KOPT-K1 (cell line): ENCODE measurements around the gene TTLL9.

ENCODE experiments used
- H3K27ac ChIP-seq: fragments of 200-600 bp; sonication (generic); 2 replicates; pipeline ENCODE4 v1.5.1; 2016; ENCODE audit warnings: antibody characterized with exemption, mild to moderate bottlenecking, low read depth, low read length; ENCODE audit not compliant: poor library complexity, severe bottlenecking
- H3K36me3 ChIP-seq: fragments of 200-600 bp; sonication (generic); 2 replicates; pipeline ENCODE4 v1.5.1; 2017; ENCODE audit warnings: antibody characterized with exemption, mild to moderate bottlenecking, low read length, moderate library complexity; ENCODE audit not compliant: insufficient read depth
- H3K9me3 ChIP-seq: fragments of 200-600 bp; sonication (generic); 2 replicates; pipeline ENCODE4 v1.5.1; 2017; ENCODE audit warnings: antibody characterized with exemption, low read length, mild to moderate bottlenecking; ENCODE audit not compliant: insufficient read depth, poor library complexity, severe bottlenecking

Gene TTLL9

GRCh38 chr20:31877684-31878083, 7.2 kb downstream of the TTLL9 start:
- no peak overlapping the region for H3K27ac ChIP-seq
- no peaks in the 10 kb centered on the region for H3K36me3 ChIP-seq
- peaks cover 6% of the 10 kb centered on the region for H3K9me3 ChIP-seq

DNA sequence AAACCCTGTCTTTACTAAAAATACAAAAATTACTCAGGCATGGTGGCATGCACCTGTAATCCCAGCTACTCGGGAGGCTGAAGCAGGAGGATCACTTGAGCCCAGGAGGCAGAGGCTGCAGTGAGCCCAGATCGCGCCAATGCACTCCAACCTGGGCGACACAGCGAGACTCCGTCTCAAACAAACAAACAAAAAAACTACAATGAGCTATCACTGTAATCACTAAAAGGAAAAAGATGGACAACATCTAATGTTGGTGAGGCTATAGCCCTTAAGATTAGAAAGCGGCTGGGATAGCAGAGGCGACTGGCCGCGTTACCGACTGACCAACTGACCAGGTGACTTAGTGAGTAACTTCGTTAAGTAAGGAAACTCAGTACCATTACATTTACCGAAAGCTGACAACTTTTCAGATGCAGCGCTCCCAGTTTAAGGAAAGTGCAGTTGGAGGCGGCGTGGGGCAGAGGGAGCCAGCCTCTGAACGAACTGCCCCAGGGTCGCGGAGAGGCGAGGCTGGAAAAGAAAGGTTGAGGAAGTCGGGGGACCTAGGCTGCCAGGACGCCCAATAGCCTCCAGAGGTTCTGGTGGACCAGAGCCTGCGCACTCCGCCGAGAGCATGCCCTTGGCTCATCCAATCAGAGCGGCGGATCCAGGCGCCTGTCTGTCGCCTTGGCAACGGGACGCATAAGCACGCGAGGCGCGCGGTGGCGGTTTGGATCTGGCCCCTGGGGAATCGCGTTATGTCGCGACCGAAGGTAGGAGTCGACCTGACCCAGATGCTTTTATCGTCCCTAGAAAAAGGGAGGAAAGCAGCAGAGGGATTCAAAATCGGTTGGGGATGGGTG, 8.9 kb downstream of the TTLL9 start:
- Histone ChIP-seq H3K27ac (no peak overlapping the region), H3K36me3 (no peaks in the 10 kb centered on the region), H3K9me3 (peaks cover 13% of the 10 kb centered on the region)

DNA sequence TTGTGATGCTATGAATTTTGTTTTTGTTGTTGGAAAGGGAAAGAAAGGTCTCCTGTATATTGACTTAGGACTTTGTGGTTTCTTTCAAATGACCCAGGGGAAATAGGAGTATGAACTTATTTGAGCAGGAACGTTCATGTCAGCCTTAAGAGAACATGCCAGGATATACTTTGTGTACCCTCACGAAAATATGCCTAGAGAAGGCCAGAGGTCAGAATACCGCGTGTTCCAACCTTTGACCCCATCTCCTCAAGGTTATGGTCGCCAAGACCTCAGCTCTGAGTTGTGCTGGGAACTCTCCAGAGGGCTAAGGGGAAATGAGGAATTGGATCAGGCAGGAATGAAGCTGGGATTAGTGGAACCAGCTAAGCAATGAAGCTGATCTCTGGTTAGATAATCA, 11.5 kb downstream of the TTLL9 start:
- H3K36me3 ChIP-seq = no peaks in the 10 kb centered on the region
- H3K27ac ChIP-seq = no peak overlapping the region
- peaks cover 13% of the 10 kb centered on the region for H3K9me3 ChIP-seq

DNA sequence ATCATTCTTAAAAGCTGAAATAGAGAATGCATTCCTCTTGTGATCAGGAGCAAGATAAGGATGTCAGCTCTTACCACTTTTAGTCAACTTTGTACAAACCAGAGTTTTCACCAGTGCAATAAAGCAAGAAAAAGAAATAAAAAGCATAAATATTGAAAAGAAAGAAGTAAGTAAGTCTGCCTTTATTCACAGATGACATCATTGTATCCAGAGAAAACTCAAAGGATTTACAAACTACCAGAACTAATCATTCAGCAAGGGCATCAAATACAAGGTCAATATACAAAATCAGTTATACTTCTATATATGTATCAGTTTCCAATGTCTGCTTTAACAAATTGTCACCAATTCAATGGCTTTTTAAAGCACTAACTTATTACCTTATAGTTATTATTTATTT, 13.4 kb downstream of the TTLL9 start:
- H3K36me3 ChIP-seq = no peaks in the 10 kb centered on the region

GRCh38 chr20:31890646-31891045, 20.2 kb downstream of the TTLL9 start:
- no peaks in the 10 kb centered on the region for H3K36me3 ChIP-seq
- no peaks in the 10 kb centered on the region for H3K9me3 ChIP-seq
- no peak overlapping the region for H3K27ac ChIP-seq

More for the DNA sequence above, 13.4 kb downstream of the TTLL9 start:
- no peak overlapping the region for H3K27ac ChIP-seq
- peaks cover 7% of the 10 kb centered on the region for H3K9me3 ChIP-seq

DNA sequence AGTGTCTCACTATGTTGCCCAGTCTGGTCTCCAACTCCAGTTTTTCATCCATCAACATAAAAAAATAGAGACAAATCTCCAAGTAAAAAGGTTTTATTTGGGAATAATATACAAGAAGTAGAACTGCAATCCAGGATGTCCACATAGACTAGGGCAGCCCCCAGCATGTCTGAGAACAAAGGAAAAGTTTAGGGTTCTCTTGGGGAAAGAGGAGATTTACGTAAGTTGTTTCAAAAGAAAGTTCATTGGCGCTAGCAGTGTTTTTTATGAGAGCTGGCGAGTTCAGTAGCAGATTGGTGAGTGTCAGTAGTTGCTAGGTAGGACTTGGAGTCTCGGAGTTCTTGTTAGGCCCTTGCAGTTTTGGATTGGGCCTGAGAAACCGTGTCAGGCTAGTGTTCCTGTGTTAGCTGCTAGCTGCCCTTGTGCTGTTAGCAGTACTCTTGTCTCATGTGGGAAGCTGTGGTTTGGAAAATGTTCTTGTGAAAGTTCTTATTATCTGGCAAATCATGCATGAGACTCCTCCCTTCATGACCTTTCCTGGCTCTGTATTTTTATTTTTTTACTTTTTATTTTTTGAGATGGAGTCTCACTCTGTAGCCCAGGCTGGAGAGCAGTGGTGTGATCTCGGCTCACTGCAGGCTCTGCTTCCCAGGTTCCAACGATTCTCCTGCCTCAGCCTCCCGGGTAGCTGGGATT, 24.7 kb downstream of the TTLL9 start:
- H3K27ac ChIP-seq = no peak overlapping the region
- no peaks in the 10 kb centered on the region for H3K9me3 ChIP-seq
- H3K36me3 ChIP-seq = no peaks in the 10 kb centered on the region

DNA sequence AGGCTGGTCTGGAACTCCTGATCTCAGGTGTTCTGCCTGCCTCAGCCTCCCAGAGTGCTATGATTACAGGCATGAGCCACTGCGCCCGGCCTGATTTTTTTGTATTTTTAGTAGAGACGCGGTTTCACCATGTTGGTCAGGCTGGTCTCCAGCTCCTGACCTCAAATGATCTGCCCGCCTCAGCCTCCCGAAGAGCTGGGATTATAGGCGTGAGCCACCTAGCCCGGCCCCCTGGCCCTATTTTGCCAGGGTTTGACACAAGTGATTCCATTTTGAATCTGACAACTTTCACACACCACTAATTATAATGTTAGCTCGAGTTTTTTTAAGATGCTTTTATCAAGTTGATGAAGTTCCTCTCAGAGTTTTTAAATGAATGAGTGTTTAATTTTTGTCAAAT, 25.6 kb downstream of the TTLL9 start:
- H3K9me3 ChIP-seq = no peaks in the 10 kb centered on the region
- no peak overlapping the region for H3K27ac ChIP-seq
- no peaks in the 10 kb centered on the region for H3K36me3 ChIP-seq

GRCh38 chr20:31897541-31897940, 27.1 kb downstream of the TTLL9 start:
- no peak overlapping the region for H3K27ac ChIP-seq
- H3K9me3 ChIP-seq = no peaks in the 10 kb centered on the region
- H3K36me3 ChIP-seq = no peaks in the 10 kb centered on the region

DNA sequence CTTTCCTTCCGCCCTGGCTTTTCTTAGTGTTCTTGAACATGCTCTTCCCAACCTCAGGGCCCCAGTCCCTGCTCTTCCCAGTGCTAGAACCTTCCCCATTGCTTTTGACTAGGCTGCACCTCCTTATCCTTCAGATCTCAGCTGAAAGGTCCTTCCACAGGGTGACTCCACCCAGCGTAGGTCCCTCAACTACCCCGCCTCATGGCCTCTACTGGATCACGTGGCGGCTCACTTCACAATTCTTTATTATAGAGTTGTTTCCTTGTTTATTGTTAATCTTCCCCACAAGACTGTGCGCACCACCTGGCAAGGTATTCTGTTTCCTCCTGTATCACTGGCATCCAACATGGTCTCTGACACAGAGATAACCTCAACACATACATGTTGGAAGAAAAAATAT, 31.2 kb downstream of the TTLL9 start:
- H3K9me3 ChIP-seq = no peaks in the 10 kb centered on the region
- no peak overlapping the region for H3K27ac ChIP-seq
- H3K36me3 ChIP-seq = no peaks in the 10 kb centered on the region

DNA sequence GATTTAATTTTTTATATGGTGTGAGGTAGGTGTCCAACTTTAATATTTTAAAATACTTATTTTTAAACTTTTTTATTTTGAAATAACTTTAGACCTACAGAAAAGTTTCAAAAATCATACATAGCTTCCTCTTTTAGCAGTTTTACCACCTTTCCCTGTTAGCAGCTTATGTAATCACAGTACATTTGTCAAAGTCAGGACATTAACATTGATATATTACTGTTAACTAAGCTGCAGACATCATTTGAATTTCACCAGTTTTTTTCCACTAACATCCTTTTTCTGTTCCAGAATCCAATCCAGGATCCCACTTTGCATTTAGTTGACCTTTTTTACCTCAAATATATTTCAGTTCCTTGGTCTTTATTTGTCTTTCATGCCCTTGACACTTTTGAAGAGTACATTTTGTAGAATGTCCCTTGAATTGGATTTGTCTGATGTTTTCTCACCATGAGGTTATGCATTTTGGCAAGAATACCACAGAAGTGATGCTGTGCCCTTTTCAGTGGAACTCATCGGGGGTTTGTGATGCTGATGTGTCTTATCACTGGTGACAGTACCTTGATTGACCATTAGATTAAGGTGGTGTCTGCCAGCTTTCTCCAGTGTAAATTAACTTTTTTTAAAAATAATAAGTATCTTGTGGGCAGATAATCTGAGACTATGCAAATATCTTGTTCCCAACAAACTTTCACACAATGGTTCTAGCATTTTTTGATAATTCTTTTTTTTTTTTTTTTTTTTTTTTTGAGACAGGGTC, 33.4 kb downstream of the TTLL9 start:
- Histone ChIP-seq H3K9me3 (no peaks in the 10 kb centered on the region), H3K36me3 (no peaks in the 10 kb centered on the region), H3K27ac (no peak overlapping the region)

GRCh38 chr20:31906001-31906400, 35.6 kb downstream of the TTLL9 start:
- Histone ChIP-seq H3K9me3 (no peaks in the 10 kb centered on the region), H3K36me3 (no peaks in the 10 kb centered on the region), H3K27ac (no peak overlapping the region)

- Histone ChIP-seq H3K27ac (no peak overlapping the region), H3K36me3 (no peaks in the 10 kb centered on the region), H3K9me3 (no peaks in the 10 kb centered on the region)
Observed at GRCh38 chr20:31907046-31907445, 36.6 kb downstream of the TTLL9 start.

DNA sequence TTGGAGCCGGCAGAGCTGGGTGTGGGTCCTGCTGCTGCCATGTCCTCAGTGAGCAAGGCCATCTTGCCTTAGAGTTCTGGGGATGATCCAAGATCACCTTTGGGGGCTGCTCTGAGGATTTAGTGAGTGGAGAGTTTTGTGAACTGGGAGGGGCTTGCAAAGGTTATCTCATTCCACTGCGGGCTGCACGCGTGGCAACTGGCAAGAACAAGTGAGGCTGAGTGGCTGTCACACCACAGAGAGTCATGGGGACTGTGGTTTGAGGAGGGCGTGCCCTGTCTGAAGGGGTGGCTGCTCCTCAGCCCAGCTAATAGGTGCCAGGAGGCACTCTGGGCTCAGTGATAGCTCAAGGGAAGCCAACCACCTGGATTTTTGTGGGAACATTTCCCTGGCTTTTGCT, 37.6 kb downstream of the TTLL9 start:
- Histone ChIP-seq H3K36me3 (no peaks in the 10 kb centered on the region), H3K9me3 (no peaks in the 10 kb centered on the region), H3K27ac (no peak overlapping the region)

GRCh38 chr20:31908424-31908823, 38.0 kb downstream of the TTLL9 start:
- Histone ChIP-seq H3K9me3 (no peaks in the 10 kb centered on the region), H3K36me3 (no peaks in the 10 kb centered on the region), H3K27ac (no peak overlapping the region)
